IPS-18a (cell line): Measurements from ENCODE around the gene TWSG1.
"Not testable (repeated sequence)": the region's sequence is repeated elsewhere in the genome, so short reads cannot be mapped to it uniquely, and the experiment has no call there.

Experiments used
- H3K27ac ChIP-seq: one replicate; pipeline ENCODE4 v1.5.1; 2013; ENCODE audit warnings: low read length
- H3K27me3 ChIP-seq: one replicate; pipeline ENCODE4 v1.6.1; 2013; ENCODE audit warnings: mild to moderate bottlenecking, low read length; ENCODE audit not compliant: control insufficient read depth, insufficient read depth
- H3K36me3 ChIP-seq: one replicate; pipeline ENCODE4 v1.6.1; 2013; ENCODE audit warnings: low read depth, low read length; ENCODE audit not compliant: control insufficient read depth
- H3K4me1 ChIP-seq: one replicate; pipeline ENCODE4 v1.6.1; 2013; ENCODE audit warnings: low read depth, low read length; ENCODE audit not compliant: control insufficient read depth
- H3K4me3 ChIP-seq: one replicate; pipeline ENCODE4 v1.5.1; 2013; ENCODE audit warnings: low read length
- H3K9ac ChIP-seq: one replicate; pipeline ENCODE4 v1.6.1; 2013; ENCODE audit warnings: mild to moderate bottlenecking, low read length, moderate library complexity
- H3K9me3 ChIP-seq: one replicate; pipeline ENCODE4 v1.6.1; 2013; ENCODE audit warnings: low read depth, low read length; ENCODE audit not compliant: control insufficient read depth

TWSG1 gene

DNA sequence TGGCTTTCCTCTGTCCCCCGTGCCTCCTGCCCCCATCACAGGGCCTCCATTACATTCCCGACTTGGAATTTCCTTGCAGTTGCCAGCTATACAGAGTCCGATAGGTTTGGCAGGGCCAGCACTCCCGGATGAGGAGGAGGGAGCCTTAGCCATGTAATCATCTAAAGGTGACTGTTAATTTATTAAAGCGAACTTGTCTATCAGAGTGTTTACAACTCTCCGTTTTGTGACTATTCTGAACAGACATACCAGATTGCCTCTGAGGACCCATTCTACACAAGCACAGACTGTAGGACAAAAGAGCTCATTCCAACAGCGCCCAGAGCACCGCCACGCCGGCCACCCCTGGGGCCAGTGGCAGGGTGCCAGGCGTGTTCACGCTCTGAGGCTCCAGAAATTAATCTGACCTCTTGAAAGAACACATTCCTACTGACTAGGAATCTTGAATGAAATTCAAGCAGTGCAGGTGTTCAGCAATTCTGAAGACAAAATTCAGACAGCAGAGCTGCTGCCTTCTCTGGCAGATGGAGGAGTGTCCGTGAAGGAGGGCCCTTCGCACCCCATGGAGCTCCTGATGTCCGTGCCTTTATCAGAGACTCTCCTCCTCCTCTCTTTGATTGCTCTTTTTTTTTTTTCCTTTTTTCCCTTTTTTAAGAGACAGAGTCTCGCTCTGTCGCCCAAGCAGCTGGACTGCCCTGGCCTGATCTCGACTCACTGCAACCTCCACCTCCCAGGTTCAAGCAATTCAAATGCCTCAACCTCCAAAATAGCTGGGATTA is 82.7 kb downstream of the TWSG1 start:
- Histone ChIP-seq H3K9me3 (no peaks in the 10 kb centered on the region), H3K27ac (no peak overlapping the region)

DNA sequence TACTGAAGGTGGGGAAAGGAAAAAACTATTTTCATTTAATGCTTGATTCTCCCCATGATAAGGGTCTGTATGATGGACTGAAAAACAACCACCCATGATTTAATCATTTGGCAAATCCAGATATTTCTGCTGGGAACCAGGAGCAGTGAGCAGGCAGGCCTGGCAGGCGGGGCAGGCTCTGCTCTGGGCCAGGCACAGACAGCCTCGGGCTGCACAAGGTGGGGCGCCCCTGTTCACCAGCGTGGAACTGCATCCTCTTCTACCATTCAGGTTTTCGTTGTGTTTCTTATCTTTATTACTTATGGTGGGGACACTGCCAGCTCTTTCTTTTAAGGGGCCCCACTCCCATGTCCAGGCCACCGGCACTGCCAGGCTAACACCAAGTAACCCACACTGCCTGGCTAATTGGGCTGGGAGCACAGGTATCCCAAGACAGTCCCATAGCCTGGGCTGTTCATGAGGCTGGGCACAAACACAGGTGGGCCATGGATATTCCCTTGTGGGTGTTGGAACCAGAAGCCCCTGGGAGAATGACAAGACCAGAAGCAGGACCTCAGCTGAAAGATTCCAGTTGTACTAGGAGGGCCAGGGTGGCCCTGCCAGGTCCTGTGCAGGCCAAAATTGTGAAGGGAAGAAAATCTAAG is 83.6 kb downstream of the TWSG1 start:
- no peak overlapping the region for H3K27ac ChIP-seq

More for the DNA sequence above, 82.7 kb downstream of the TWSG1 start:
- Histone ChIP-seq H3K4me3 (no peak overlapping the region), H3K9ac (no peak overlapping the region), H3K36me3 (no peaks in the 10 kb centered on the region), H3K4me1 (peaks cover 8% of the 10 kb centered on the region), H3K27me3 (no peaks in the 10 kb centered on the region)

DNA sequence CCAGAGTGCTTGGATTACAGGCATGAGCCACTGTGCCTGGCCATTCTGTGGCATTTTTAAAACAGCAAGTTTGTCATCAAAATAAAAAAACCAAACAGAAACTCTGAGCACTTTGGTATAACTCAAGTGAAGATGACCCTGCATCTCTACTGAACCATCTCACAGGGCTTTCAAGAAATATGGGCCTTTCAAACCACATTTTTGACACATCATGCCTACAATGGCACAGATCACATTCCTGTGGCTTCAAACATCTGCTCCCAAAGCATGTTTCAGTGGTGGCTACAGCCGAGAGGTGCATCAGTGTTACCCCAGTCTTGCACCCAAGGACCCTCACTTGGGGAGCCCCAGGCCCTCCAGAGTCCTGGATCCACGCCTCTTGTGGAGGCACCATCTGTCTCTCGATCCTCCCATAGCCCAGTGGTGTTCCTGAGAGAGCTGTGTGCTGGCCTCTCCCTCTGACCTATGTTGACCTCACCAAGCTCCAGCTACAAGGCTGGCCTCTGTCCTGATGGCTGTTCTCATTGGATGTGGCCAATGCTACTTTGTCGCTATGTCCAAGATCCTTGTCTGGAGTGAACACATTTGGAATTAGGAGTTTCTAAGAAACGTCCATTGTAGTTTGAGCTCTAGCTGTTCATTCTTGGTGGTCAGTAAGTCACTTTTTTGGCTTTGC is 85.5 kb downstream of the TWSG1 start:
- H3K9ac ChIP-seq = no peak overlapping the region
- no peak overlapping the region for H3K27ac ChIP-seq
- no peaks in the 10 kb centered on the region for H3K36me3 ChIP-seq
- peaks cover 8% of the 10 kb centered on the region for H3K4me1 ChIP-seq
- H3K4me3 ChIP-seq = no peak overlapping the region
- H3K27me3 ChIP-seq = no peaks in the 10 kb centered on the region
- H3K9me3 ChIP-seq = no peaks in the 10 kb centered on the region

More for the DNA sequence above, 83.6 kb downstream of the TWSG1 start:
- Histone ChIP-seq H3K4me3 (no peak overlapping the region), H3K9me3 (no peaks in the 10 kb centered on the region), H3K27me3 (no peaks in the 10 kb centered on the region), H3K9ac (no peak overlapping the region), H3K4me1 (peaks cover 8% of the 10 kb centered on the region), H3K36me3 (no peaks in the 10 kb centered on the region)

DNA sequence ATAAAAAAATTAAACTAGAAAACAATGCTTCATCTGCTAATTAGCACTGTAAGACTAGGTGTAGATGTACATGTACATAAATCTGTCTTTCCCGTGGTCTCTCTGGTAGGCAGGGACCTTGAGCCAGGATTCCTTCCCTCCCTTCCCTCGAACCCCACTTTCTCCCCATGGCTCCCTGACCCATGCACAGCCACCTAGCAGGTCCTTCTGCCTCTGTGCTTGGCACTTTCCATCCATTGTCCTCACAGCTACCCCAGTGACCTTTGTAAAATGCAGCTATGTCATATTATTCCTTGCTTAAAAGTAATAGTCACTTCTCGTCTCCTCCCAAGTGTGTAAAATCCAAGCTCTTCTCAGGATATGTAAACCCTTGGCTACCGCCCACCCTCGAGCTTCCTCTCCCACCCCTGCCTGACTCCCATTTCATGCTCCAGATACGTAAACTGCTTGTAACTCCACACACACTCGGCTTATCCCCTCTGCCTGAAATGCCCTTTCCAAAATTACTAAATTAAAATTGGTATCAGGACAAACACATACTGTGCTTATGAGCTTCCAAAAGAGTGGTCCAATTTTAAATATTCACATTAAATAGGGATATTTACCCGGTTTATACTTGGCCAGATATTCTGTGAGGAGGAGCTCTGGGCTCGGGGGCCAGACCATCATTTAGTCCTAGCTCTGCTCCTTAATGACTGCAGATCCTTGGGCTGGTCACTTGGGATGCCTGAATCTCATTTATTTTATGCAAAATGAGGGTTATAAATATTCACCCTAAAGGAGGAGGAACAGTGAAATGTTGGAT is 86.7 kb downstream of the TWSG1 start:
- Histone ChIP-seq H3K9ac (no peak overlapping the region), H3K36me3 (no peaks in the 10 kb centered on the region), H3K4me1 (peaks cover 8% of the 10 kb centered on the region), H3K9me3 (no peaks in the 10 kb centered on the region), H3K27me3 (no peaks in the 10 kb centered on the region), H3K27ac (no peak overlapping the region), H3K4me3 (no peak overlapping the region)

GRCh38 chr18:9421901-9422327 is 87.3 kb downstream of the TWSG1 start:
- H3K27ac ChIP-seq = no peak overlapping the region
- H3K9me3 ChIP-seq = no peaks in the 10 kb centered on the region
- H3K4me3 ChIP-seq = no peak overlapping the region
- H3K36me3 ChIP-seq = no peaks in the 10 kb centered on the region
- H3K9ac ChIP-seq = no peak overlapping the region
- no peaks in the 10 kb centered on the region for H3K27me3 ChIP-seq
- H3K4me1 ChIP-seq = peaks cover 4% of the 10 kb centered on the region

GRCh38 chr18:9422816-9423519 is 88.4 kb downstream of the TWSG1 start:
- Histone ChIP-seq H3K4me3 (no peak overlapping the region), H3K27ac (no peak overlapping the region), H3K9me3 (no peaks in the 10 kb centered on the region), H3K27me3 (no peaks in the 10 kb centered on the region), H3K4me1 (no peaks in the 10 kb centered on the region), H3K9ac (no peak overlapping the region), H3K36me3 (no peaks in the 10 kb centered on the region)

GRCh38 chr18:9423648-9424047 is 89.1 kb downstream of the TWSG1 start:
- H3K9me3 ChIP-seq, H3K4me1 ChIP-seq, H3K36me3 ChIP-seq, H3K27ac ChIP-seq, H3K9ac ChIP-seq, H3K27me3 ChIP-seq, H3K4me3 ChIP-seq: not testable (repeated sequence)

DNA sequence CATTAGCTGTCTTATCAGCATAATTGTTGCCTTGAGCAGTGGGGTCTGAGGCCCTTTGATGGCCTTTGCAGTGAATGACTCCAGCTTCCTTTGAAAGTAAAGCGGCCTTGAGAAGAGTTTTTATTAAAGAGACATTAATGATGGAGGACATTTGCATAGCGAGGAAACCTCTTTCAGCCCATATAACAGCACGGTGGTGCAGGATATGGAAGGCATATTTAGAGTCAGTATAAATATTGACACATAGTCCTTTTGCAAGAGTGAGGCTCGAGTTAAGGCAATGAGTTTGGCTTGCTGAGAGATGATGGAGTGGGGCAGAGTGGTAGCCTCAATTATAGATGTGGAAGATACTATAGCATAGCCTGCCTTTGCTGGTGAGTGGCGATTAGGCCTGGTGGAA is 89.7 kb downstream of the TWSG1 start:
- not testable (repeated sequence) for H3K9ac ChIP-seq, H3K27me3 ChIP-seq, H3K27ac ChIP-seq

DNA sequence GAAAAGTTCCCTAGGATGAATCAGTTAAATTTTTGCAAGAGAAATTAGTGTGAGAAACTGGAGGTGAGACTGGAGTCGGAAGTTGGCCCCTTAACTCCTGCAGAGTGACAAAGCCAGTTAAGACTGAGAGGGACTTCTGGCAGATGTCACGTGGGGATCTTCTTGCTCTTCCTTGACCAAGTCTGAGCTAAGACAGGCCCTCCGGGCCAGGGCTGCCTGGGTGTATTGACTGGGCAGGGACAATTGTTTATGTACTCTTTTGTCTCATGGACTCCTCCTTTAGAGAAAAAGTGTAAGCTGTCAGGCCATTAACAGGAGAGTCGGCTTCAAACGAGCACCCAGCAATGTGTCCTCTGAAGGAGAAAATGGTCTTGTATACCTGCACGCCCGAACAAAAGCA is 92.2 kb downstream of the TWSG1 start:
- no peaks in the 10 kb centered on the region for H3K4me1 ChIP-seq
- no peak overlapping the region for H3K9ac ChIP-seq
- H3K27ac ChIP-seq = no peak overlapping the region
- H3K36me3 ChIP-seq = no peaks in the 10 kb centered on the region
- H3K27me3 ChIP-seq = no peaks in the 10 kb centered on the region
- no peak overlapping the region for H3K4me3 ChIP-seq
- no peaks in the 10 kb centered on the region for H3K9me3 ChIP-seq

More for the DNA sequence above, 89.7 kb downstream of the TWSG1 start:
- H3K36me3 ChIP-seq, H3K9me3 ChIP-seq, H3K4me3 ChIP-seq, H3K4me1 ChIP-seq: not testable (repeated sequence)

DNA sequence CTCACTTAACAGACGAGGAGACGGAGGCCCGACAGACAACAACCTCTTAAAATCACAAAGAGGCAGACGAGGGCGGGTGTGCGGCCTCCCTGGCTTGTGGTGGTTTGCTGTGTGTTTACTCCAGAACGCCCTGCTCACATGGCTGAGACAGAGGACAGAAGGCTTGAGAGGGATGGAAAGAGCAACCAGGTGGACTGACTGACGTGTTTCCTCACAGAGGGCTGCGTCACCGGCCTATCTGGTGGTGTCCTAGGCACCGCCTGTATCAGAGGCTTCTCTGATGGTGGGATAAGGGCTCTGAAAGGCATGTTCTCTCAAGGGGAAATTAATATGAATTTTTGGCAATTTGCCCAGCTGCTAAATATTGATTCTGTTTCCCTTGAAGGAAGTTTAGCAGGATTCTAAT is 93.7 kb downstream of the TWSG1 start:
- Histone ChIP-seq H3K27me3 (no peaks in the 10 kb centered on the region), H3K9me3 (no peaks in the 10 kb centered on the region), H3K27ac (no peak overlapping the region), H3K9ac (no peak overlapping the region), H3K36me3 (no peaks in the 10 kb centered on the region), H3K4me3 (no peak overlapping the region), H3K4me1 (no peaks in the 10 kb centered on the region)
